HG03469 (cell line): Measurements from ENCODE around the gene CEP44.

Experiments
- ATAC-seq: cut with Tn5 transposase; IDR thresholded peaks from one replicate; pipeline ENCODE4 v1.9.1; 2021; ENCODE audit warnings: mild to moderate bottlenecking, moderate library complexity, moderate number of reproducible peaks; ENCODE audit not compliant: unreplicated experiment

The CEP44 gene

GRCh38 chr4:174381440-174381800 is 97.7 kb downstream of the CEP44 start:
- ATAC-seq: no peak
